ENCODE data around the gene NOC4L.

DNA sequence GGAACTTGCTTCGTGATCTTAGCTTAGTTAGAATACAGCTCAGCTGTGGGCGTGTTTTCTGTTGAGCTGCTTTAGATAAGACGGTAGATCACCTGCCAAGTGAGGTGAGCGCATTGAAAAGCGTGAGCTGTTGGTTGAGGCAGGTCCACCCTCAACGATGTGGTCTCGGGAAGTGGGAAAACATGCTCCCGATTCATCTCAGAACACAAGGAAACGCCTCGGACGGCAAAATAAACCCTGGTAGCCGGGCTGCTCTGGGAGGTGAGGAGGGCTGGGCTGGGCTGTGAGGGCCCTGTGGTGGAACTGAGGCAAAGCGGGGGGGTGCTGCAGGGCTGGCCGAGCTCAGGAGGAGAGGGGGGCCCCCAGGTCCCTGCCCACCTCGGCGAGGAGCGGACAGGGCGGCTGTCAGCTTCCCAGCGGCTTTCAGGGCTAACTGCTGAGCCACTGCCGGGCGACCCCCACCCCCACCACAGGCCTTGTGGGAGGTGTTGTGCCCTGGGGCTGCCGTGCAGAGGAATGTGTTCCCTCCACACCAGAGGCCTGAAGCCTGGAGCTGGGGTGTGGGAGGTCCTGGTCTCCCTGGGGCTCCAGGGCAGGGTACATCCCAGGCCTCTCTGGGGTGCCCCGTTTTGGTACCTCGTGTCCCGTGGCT is 30.7 kb downstream of the NOC4L start:
- TF ChIP-seq, protein P1, sequence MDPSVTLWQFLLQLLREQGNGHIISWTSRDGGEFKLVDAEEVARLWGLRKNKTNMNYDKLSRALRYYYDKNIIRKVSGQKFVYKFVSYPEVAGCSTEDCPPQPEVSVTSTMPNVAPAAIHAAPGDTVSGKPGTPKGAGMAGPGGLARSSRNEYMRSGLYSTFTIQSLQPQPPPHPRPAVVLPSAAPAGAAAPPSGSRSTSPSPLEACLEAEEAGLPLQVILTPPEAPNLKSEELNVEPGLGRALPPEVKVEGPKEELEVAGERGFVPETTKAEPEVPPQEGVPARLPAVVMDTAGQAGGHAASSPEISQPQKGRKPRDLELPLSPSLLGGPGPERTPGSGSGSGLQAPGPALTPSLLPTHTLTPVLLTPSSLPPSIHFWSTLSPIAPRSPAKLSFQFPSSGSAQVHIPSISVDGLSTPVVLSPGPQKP (IDR thresholded peaks at IDR 0.05; ENCODE audit: borderline replicate concordance, low read depth, low read length): no peak
- TF ChIP-seq RAD21 (IDR thresholded peaks at IDR 0.05; ENCODE audit: low read length) (no peak), POLR2A (IDR thresholded peaks at IDR 0.05; ENCODE audit: low read depth, low read length) (no peak), MXI1 (IDR thresholded peaks at IDR 0.05; ENCODE audit: borderline replicate concordance, low read depth, low read length) (no peak), SMC3 (IDR thresholded peaks at IDR 0.05; ENCODE audit: low read depth, low read length) (no peak), MAFK (IDR thresholded peaks at IDR 0.05; ENCODE audit: low read depth, low read length) (no peak)
- TF ChIP-seq, protein P2, sequence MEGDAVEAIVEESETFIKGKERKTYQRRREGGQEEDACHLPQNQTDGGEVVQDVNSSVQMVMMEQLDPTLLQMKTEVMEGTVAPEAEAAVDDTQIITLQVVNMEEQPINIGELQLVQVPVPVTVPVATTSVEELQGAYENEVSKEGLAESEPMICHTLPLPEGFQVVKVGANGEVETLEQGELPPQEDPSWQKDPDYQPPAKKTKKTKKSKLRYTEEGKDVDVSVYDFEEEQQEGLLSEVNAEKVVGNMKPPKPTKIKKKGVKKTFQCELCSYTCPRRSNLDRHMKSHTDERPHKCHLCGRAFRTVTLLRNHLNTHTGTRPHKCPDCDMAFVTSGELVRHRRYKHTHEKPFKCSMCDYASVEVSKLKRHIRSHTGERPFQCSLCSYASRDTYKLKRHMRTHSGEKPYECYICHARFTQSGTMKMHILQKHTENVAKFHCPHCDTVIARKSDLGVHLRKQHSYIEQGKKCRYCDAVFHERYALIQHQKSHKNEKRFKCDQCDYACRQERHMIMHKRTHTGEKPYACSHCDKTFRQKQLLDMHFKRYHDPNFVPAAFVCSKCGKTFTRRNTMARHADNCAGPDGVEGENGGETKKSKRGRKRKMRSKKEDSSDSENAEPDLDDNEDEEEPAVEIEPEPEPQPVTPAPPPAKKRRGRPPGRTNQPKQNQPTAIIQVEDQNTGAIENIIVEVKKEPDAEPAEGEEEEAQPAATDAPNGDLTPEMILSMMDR (conservative IDR thresholded peaks at IDR 0.05; ENCODE audit: low read depth, low read length): no peak
- TF ChIP-seq, protein P3, sequence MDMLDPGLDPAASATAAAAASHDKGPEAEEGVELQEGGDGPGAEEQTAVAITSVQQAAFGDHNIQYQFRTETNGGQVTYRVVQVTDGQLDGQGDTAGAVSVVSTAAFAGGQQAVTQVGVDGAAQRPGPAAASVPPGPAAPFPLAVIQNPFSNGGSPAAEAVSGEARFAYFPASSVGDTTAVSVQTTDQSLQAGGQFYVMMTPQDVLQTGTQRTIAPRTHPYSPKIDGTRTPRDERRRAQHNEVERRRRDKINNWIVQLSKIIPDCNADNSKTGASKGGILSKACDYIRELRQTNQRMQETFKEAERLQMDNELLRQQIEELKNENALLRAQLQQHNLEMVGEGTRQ (IDR thresholded peaks at IDR 0.05; ENCODE audit: low read depth, low read length): no peak
